GM10248 (cell line): Measurements from ENCODE around the gene APBA1.
"Not testable (repeated sequence)": the region's sequence is repeated elsewhere in the genome, so short reads cannot be mapped to it uniquely, and the experiment has no call there.

Experiments
- CTCF ChIA-PET: fragments of 300-600 bp; sonication (Branson Sonifier 250); formaldehyde crosslinking; extraction: SDS; loops from one replicate; lab custom pipeline; 2021; ENCODE audit warnings: antibody characterized with exemption; lab: Yijun Ruan, JAX
- POLR2A ChIA-PET: fragments of 350-650 bp; sonication (Branson Sonifier 250); formaldehyde crosslinking; extraction: SDS; loops from one replicate; lab custom pipeline; 2020; ENCODE audit warnings: antibody characterized with exemption; lab: Yijun Ruan, JAX
- DNase-seq: peaks from one replicate; pipeline ENCODE4 v3.0.0; 2012; ENCODE audit errors: extremely low spot score
- TF ChIP-seq, protein P1 (sequence below): IDR thresholded peaks from 2 replicates; pipeline ENCODE4 v1.5.1; 2012; ENCODE audit warnings: mild to moderate bottlenecking, low read depth; ENCODE audit errors: extremely low read depth, missing control alignments, control extremely low read depth

The APBA1 gene

DNA sequence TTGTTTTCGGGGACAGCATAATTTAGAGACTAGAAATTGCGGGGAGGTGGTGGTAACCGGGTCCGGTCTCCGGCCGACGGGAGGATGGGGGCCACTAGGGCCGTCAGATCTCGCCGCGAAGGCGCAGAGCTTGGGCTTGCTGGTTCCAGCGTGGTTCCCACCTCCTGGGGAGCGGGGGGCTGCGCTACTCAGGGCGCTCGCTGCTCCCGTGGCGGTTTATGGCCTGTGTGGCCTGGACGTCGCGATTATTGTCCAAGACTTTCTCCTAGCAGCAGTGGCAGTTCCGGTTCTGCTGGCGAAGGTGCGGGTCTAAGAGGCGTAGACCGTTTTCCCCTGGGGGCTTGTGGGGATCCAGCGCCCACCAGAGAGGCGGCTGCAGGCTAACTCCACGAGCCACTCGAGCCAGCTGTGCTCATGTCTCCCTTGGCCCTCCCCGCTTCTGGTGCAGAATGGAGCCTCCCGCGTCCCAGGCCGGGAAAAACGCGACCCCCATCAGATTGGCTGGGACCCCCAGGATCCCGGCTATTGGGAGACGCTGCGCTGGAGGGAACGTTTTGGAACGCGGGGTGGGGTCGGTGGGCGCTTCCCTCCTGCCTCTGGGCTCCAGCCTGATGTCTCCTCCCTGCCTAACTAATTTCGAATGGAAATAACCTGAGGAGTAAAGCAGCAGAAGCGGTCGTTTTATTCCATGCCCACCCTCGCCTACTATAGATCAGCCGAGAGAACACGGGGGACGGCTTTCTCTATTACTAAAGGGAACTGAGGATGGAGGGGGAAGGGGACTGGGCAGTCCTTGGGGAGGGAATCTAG is 260.0 kb downstream of the APBA1 start:
- ChIA-PET POLR2A (no interaction called here), CTCF (interaction anchor here (2.0 kb wide), 1 partner anchor 10 kb away, joined by 9 read pairs; no protein-coding TSS in a partner anchor)
- no peak for DNase-seq
- TF ChIP-seq, protein P1, sequence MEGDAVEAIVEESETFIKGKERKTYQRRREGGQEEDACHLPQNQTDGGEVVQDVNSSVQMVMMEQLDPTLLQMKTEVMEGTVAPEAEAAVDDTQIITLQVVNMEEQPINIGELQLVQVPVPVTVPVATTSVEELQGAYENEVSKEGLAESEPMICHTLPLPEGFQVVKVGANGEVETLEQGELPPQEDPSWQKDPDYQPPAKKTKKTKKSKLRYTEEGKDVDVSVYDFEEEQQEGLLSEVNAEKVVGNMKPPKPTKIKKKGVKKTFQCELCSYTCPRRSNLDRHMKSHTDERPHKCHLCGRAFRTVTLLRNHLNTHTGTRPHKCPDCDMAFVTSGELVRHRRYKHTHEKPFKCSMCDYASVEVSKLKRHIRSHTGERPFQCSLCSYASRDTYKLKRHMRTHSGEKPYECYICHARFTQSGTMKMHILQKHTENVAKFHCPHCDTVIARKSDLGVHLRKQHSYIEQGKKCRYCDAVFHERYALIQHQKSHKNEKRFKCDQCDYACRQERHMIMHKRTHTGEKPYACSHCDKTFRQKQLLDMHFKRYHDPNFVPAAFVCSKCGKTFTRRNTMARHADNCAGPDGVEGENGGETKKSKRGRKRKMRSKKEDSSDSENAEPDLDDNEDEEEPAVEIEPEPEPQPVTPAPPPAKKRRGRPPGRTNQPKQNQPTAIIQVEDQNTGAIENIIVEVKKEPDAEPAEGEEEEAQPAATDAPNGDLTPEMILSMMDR = no peak

GRCh38 chr9:69411246-69411645 is 260.9 kb downstream of the APBA1 start:
- ChIA-PET CTCF (interaction anchor here (1.0 kb wide), 1 partner anchor 11 kb away, joined by 3 read pairs; no protein-coding TSS in a partner anchor), POLR2A (no interaction called here)
- no peak for DNase-seq
- TF ChIP-seq, protein P1 = no peak

DNA sequence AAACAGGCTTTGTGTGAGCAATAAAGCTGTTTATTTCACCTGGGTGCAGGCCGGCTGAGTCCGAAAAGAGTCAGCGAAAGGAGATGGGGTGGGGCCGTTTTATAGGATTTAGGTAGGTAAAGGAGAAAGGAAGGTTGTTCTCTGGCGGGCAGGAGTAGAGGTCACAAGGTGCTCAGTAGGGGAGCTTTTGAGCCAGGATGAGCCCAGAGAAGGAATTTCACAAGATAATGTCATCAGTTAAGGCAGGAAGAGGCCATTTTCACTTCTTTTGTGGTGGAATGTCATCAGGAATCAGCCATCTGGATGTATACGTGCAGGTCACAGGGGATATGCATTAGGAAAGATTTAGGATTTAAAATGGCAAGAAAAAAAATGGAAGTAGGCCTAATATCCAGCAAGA is 262.2 kb downstream of the APBA1 start:
- POLR2A ChIA-PET, DNase-seq, CTCF ChIA-PET: not testable (repeated sequence)

DNA sequence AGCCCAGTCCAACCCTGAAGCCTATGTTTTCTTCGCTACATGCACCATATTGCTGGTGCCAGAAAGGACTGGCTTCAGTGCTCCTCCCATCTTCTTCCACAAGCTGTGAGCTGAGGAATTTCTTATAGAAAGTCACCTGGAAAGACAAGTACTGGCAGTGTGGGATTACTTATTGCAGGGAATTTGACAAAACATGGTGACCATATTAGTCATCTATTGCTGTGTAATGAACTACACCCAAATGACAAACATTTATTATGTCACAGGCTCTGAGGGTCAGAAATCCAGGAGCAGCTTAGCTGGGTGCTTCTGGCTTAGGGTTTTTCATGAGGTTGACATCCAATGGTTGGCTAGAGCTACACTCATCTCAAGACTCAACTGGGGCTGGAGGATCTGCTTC is 271.7 kb downstream of the APBA1 start:
- TF ChIP-seq, protein P1 = no peak
- POLR2A ChIA-PET = no interaction called here
- DNase-seq = no peak
- CTCF ChIA-PET = no interaction called here

DNA sequence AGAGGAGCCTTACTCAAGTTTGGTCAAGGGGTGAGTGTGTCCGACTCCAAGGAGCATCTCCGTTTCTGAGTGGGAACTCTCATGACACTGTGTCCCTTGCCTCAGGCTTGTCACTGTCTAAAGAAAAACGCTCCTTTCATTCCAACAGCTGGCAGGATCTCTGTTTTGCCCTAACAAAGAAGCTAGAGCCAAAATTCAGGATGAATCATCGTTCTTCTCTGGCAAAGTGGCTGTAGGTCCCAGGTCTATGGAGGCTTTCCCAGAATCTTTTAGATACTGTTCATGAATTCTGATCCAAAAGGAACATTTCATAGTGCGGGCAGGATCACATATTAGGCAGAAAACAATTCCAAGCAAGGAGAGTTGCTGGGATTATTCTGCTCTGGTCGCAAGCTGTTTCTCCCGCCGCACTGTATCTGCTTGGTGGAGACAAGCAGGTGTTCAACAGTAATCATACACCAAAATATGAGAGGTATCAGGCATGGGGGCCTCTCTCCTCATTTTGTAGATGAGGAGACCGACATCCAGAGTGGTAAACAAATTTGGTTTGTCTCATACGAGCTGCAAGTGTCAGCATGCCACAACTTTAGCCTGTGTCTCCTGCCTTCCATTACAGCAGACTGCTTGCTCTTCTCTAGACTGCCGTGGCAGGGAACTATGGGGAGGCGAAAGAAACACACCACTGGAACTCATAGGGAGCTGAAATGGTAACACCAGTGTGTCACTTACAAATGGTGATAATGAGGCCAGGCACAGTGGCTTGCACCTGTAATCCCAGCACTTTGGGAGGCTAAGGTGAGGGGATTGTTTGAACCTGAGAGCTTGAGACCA is 274.6 kb downstream of the APBA1 start:
- TF ChIP-seq, protein P1 = no peak
- POLR2A ChIA-PET = no interaction called here
- DNase-seq = no peak
- CTCF ChIA-PET = interaction anchor here (1.4 kb wide), 1 partner anchor 25 kb away, joined by 6 read pairs; no protein-coding TSS in a partner anchor

GRCh38 chr9:69396759-69397158 is 275.4 kb downstream of the APBA1 start:
- ChIA-PET POLR2A (no interaction called here), CTCF (interaction anchor here (1.1 to 1.4 kb wide), 2 partner anchors 24 to 26 kb away, joined by 3 to 6 read pairs; no protein-coding TSS in a partner anchor)
- DNase-seq = no peak
- TF ChIP-seq, protein P1 = no peak
